GM18505 (cell line): ENCODE measurements around the gene AIF1L.

Experiments
- ATAC-seq: cut with Tn5 transposase; IDR thresholded peaks from one replicate; pipeline ENCODE4 v1.9.1; 2021; ENCODE audit not compliant: unreplicated experiment
- POLR2A ChIP-seq: IDR thresholded peaks from 4 replicates; pipeline ENCODE4 v1.6.1; 2011; ENCODE audit warnings: borderline replicate concordance; ENCODE audit not compliant: insufficient read depth, insufficient read length; ENCODE audit errors: extremely low read depth

Gene AIF1L

DNA sequence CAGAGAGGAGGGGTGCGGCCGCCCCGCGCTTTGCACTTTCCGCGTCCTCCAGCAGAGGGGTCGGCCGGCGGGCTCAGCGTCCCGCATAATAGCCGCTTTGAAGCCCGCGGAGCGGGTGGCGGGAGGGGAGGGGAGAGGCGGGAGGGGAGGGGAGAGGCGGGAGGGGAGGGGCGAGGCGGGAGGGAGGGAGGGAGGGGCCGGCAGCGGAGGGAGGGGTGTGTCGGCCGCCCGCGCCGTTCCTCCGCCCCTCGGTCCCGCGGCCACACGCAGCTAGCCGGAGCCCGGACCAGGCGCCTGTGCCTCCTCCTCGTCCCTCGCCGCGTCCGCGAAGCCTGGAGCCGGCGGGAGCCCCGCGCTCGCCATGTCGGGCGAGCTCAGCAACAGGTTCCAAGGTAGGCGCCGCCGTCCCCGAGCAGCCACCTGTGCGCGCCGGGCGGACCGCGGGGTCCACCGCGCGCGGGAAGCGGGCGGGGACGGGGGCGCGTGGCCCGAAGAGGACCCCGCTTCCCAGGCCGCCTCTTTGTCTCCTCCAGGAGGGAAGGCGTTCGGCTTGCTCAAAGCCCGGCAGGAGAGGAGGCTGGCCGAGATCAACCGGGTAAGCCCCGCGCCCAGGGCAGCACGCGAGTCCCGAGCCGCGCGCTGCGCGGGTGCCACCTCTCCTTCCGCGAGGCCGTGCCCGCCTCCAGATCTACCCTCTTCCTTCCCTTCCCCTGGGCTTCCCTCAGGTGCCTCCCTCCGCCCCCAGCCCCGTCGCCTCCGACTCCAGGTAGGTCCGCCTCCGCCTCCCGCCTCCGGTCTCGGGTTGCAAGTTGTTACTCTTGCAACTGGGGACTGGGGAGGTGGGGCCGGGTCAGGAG lies at the start of gene AIF1L:
TSS of gene AIF1L (plus strand) at position 263 of the 857 bp plus-strand sequence. CDS start at position 362, 99 bp downstream.
- TF ChIP-seq POLR2A = no peak
- ATAC-seq = no peak

DNA sequence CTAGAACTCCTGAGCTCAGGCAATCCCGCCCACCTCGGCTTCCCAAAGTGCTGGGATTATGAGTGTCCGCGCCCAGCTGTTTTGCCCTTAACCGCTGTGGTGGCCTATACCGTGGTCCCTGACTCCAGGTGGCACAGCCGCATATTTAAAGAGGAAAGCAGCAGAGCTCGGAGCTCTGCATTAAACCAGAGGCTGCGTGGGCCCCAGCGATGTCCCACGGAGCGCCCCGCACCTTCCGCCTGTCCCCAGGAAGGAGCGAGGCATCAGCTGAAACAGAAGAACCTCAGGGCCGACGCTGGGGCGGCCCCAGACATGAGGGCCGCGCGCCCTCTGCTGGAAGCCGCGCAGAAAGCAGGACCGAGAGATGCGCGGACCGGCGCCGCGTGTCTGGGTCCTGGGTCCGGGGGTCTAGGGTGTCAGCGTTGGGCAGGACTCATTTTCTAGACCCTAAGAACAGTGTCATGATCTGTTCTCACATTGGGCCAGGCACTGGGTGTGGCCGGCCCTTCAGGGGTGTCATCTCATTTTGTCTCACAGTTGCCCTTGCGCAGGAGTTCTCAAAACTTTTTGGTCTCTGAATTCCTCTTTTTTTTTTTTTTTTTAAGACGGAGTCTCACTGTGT lies 49.6 kb upstream of the AIF1L start:
- ATAC-seq = no peak
- TF ChIP-seq POLR2A = no peak

DNA sequence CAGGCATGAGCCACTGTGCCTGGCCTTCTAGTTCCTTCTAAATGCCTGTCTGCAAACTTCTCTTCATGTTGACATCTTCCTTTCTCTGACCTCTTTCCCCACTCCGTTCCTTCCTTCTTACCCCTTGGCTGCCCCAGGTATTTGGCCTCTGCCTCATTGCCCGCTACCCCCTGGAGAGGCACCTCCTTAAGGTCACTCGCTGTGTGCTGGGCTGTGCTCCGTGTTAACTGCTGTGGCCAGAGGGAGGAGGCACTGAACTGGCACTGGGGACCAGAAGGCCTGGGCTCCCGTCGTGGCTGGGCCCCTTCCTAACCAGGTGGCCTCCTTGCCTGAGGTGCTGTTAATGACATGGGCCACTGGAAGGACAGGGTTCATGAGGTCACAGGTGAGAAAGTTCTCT lies 48.0 kb upstream of the AIF1L start:
- no peak for ATAC-seq
- TF ChIP-seq POLR2A = no peak

DNA sequence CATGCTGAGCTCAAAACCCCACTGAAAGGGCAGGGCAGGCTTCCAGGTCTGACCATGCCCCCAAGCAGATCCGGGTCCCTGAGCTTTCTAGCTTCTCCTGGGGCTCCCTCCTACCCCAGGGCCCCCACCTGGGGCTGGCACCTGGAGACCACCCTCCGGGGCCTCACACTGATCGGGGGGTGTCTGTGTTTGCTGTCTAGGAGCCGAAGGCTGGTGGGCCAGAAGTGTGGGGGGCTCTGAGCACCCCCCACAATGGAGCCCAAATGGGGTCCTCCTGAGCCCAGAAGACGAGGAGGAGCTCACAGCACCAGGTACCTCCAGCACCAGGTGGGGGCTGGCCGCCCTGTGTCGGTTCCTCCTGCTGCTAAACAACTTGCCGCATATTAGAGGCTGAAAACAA lies 47.5 kb upstream of the AIF1L start:
- TF ChIP-seq POLR2A = no peak
- ATAC-seq = no peak

DNA sequence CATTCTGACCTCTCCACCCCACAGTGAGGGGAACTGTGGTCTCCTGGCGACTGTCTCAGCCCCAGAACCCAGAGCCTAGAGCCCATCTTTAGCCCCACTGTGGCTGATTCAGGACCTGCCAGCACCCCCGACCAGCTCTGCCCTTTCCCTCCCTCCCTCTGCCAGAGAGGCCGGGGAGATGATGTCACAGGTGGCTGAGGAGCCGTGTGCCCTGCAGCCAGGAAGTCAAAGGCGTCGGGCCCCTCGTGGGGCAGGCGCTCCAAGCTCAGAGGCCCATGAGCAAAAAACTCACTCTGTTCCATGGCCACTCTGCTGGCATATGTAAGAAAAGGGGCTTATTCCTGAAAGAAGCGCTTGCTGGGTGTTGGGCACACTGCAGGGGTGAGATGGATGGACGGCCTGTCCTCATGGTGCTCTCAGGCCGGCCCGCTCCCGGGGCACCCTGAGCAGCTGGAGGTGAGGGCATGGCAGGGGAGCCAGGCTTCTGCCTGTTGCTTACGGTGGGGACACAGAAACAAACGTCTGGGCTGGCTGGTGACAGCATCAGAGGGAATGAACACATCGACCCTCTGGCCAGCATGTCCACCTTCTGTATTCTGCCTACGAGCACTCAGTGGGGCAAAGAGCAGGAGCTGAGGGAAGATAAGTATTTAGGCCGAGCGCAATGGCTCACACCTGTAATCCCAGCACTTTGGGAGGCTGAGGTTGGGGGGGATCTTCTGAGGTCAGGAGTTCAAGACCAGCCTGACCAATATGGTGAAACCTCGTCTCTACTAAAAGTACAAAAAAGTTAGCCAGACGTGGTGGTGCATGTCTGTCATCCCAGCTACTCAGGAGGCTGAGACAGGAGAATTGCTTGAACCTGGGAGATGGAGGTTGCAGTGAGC lies 46.3 kb upstream of the AIF1L start:
- TF ChIP-seq POLR2A = no peak
- ATAC-seq = no peak

DNA sequence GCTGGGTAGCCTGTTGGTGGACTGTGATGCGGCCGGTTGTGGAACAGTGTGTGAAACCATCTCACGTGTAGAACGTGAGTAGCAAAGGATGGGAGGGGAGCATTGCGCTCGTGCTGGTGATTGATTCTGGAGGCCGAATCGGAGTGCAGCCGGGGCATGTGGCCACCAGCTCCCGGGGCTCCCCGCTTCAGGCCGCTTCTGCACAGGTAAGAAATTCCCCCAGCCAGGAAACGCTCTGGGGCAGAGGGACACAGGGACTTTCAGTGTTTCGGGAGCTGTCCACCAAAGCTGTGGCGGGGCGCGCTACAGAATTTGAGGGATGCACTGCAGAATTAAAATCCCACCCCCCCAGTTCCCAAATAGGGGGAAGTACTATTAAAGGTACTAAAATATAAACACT lies 45.5 kb upstream of the AIF1L start:
- no peak for ATAC-seq

DNA sequence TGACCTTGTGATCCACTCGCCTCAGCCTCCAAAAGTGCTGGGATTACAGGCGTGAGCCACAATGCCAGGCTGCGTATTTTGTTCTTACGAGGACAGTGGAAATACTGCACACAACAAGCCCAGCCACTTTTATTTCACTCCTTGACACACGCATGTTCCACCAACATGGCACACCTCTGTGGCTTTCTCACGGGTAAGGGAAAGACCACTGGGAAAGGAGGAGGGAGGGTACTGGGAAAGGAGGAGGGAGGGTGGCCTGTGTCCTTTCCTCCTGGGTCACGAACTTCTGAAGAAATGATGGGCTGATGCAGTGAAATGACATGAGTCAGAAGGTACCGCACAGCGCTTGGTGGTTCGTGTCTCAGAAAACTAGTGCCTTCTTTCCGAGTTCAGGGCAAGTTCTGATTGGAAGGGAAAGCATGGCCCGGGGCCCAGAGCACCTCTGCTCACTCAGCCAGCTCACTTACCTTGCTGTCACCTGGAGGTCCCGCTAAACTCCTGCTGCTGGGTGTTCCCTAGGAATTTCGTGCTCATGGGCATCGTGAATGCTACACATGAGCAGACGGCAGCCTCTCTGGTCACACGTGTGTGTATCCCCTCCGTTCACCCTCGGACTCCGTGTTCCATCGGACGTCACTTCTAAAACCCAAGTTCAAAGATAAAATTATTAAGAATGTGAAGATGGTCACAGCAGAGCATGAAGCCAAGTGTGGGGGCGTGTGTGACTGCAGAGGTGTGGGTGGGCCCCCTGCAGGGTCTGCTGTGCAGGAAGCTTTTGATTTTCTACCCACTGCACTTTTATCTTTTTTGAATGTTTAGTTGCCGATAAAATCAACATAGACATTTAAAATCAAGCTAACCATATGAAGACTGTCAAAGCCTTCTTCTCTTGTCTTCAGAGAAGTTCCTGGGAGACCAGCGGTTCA lies 44.5 kb upstream of the AIF1L start:
- TF ChIP-seq POLR2A = no peak
- no peak for ATAC-seq

More for the DNA sequence above, 45.5 kb upstream of the AIF1L start:
- no peak for TF ChIP-seq POLR2A

DNA sequence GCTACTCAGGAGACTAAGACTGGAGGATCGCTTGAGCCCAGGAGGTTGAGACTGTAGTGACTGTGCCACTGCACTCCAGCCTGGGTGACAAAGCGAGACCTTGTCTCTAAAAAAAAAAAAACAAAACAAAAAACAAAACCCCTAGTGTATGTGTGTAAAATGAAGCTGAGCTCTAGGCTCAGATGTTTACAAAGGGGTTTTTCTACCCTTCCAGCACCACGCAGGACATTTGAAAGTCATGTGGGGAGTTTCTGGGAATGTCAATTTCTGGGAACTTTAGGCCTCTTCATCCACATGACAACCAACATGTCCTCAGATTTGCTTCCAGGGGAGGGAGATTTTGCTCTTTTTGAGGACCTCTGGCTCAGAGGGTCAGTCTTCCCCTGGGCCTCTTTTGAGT lies 42.4 kb upstream of the AIF1L start:
- no peak for ATAC-seq
- TF ChIP-seq POLR2A = no peak

DNA sequence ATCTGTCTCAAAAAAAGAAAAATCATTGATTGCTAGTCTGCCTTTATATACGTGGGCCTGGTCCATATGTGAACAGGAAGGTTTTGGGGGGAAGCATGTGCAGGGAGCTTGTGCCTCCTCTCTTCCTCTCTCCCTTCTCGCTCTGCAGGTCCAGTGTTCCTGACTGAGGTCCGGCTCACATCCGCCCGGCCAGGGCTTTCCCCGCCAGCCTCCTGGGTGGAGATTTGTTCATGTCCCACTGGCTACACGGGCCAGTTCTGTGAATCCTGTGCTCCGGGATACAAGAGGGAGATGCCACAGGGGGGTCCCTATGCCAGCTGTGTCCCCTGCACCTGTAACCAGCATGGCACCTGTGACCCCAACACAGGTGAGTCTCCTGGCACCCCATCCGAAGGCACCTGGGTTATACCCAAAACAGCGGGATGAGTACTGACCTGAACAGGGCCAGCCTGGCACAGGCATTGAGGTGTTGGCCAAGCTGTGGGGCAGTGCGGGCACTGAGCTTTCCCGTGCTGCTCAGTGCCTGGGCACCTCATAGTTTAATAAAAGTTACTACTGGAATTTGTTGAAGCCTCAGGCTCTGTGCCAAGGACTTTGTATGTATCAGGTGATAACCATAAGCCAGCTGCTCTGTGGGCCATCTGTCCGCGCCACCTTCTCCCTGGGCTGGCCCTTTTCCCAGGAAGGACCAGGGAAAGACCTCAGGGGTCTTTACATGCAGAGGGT lies 39.4 kb upstream of the AIF1L start:
- no peak for TF ChIP-seq POLR2A
- no peak for ATAC-seq

DNA sequence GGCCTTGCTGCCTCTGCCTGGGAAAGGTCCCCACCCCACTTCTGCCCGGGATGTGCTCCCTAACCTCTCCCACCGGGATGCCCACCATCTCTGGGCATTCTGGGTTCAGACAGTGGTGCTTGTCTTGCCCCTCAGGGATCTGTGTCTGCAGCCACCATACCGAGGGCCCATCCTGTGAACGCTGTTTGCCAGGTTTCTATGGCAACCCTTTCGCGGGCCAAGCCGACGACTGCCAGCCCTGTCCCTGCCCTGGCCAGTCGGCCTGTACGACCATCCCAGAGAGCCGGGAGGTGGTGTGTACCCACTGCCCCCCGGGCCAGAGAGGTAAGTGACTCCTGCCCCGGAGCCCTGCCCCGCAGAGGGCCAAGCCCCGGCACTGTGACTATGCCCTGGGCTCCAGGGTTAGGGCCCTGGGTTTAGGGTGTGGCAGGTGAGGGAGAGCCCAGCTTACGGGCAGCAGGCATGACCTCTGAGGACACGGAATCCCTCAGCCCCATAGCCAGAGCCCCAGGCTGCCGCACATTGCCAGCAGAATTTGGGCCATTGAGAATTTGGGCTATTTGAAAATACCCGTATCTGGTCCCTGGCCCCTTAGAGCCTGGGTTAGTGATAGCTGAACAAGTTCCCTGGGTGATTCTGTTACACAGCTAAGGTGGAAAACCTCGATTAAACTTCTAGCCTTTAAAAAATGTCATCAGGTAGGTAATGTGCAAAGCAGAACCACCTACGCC lies 35.3 kb upstream of the AIF1L start:
- TF ChIP-seq POLR2A = no peak
- no peak for ATAC-seq

DNA sequence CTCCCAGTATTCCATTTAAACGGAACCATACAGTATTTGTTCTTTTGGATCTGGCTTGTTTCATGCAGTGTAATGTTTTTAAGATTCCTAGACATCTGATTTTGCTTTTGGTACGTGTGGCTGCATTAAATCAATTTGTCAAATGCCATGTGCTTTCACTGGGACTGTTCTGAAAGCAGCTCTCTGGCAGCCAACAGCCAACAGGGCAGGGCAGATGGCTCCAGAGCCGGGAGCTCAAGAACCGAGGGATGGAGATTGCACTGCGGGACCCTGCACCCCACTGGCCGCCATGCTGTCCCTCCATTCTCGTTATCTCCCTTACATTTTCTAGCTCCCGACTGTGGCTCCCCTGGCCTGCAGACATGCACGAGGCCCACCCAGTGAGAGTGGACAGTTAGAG lies 33.4 kb upstream of the AIF1L start:
- TF ChIP-seq POLR2A = no peak
- ATAC-seq = no peak
